GM20431 (cell line): ENCODE data around the gene LRCH4.
"Not testable (repeated sequence)": the region's sequence is repeated elsewhere in the genome, so short reads cannot be mapped to it uniquely, and the experiment has no call there.

Experiments
- in situ Hi-C: fragments of 300-500 bp; cut with MseI, MboI; formaldehyde crosslinking; loops from one replicate; pipeline ENCODE4 v1.15.0; 2020; ENCODE audit warnings: low sequenced_read_pairs; ENCODE audit not compliant: unreplicated experiment

Gene LRCH4

GRCh38 chr7:100570954-100571828 lies 14.7 kb downstream of the LRCH4 start:
- in situ Hi-C loops, result no loop called here

DNA sequence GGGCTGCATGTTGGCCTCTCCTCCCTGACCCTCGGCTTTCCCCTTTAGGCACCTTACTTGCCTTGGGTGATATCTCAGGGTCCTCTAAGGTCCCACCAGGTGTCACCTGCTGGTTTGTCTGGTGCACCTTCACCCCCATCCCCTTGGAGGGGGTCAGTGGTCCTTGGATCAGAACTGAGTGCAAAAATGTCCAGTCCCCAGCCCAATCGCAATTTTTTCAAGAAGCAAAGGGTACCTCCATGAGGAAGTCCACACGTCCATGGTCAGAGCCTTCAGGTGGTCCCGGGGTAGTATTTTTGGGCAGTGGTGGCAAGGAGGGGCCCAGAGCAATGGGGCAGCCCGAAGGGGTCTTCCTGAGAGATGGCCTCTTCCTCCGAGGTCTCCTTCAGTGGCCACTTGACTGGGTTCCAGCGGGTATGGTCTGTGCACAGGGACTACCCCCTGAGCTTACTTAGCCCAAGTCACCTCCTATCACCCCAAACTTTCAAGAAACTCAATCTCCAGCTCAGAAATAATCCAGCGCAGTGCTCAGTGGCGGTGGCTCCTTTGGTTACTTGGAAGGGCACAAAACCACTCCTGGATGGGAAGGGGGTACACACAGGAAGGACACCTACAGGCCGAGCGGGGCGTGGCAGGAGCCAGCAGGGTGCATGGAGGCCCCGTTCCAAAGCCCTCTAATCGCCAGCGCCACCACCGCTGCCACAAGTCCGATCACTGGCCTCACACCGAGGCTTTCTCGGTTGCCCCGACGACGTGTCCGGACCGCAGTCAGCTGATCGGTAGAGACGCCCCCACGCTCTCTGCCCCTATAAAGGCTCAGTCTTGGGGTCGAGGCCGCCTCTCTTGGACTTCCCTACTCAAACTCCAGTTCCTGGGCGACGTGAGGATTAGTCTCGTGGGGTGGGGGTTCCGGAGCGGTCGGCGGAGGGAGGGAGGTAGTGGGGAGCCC lies 16.8 kb downstream of the LRCH4 start:
- in situ Hi-C loops, result no loop called here

DNA sequence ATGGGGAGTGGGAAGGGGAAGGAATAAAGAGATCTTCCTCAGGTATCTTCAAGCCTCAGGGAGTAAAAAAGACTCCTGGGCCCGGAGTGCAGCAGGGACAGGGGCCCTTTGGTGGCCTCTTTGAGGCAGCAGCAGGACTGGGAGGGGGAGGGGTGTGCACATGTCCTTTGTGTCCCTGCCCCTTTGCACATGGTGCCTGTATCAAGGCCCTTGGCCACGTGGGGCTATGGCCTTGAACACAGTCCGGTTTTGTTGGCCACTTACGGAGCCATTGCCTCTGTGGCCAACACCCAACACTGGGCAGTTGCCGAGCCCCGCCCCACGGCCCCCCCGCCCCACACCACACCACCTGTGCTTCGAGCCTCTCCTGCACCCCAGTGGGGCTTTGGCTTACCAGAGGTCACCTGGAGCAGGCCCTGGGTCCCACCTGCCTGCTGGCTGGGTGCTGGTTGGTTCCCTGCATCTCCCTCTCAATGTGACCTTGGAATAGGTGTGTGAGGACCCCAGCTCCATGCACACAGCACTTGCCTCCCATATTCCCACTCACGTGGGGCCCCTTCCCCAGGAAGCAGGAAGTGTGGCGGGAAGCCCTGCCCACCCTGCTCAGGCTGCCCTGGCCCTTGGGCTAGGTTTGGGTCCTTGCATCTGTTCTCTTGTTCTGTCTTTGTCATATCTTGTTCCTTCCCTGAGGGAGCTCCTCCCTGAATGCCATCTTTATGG lies 17.6 kb downstream of the LRCH4 start:
- in situ Hi-C loops, result no loop called here

GRCh38 chr7:100567751-100568175 lies 18.2 kb downstream of the LRCH4 start:
- in situ Hi-C loops, result no loop called here

GRCh38 chr7:100567031-100567730 lies 18.7 kb downstream of the LRCH4 start:
- in situ Hi-C loops, result no loop called here

DNA sequence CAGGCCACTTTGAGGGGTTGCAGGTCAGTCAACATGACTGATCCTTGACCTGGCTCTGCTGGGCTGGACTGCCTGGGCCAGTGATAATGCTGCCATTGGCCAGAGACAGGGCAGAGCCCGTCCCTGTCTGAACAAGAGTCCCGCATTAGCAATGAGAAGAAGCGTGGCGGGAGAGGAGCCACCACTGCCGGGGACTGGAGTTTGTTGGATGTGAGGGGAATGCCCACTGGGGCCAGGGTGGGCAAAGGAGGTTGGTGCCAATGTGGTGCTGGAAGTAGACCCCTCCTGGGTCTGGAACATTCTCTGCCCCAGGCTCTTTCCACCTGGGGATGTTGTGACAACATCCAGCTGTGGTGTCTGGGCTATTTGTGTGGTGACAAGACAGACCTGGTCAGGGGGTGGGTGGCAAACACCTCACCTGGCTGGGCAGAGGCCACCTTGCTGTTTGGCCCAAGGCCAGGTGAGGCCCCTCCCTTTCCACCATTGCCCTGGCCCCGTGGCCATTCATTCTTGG lies 19.9 kb downstream of the LRCH4 start:
- in situ Hi-C loops, result no loop called here

DNA sequence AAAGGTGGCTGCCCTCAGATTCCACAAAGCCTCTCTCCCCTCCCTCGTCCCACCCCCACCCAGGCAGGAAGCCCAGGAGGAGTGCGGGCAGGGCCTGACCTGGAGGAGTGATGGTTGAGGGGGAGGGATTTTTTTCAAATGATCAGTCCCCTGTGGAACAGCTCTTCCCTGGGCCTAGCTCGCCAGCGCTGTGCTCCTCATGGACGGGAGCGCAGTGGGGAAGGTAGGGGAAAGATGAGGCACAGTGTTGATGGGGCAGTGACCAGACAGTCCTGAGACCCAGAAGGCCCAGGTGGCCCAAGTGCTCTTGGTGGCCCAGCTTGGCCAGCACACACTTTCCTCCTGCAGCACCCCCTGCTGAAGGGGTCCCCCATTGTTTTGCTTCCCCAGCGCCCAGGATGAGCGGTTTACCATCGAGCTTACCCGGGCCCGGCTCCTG lies 20.8 kb downstream of the LRCH4 start:
- in situ Hi-C loops, result no loop called here

- in situ Hi-C loops, result not testable (repeated sequence)
Observed at GRCh38 chr7:100564405-100564804, 21.5 kb downstream of the LRCH4 start.

- in situ Hi-C loops, result no loop called here
Observed at GRCh38 chr7:100563809-100564400, 22.0 kb downstream of the LRCH4 start.

DNA sequence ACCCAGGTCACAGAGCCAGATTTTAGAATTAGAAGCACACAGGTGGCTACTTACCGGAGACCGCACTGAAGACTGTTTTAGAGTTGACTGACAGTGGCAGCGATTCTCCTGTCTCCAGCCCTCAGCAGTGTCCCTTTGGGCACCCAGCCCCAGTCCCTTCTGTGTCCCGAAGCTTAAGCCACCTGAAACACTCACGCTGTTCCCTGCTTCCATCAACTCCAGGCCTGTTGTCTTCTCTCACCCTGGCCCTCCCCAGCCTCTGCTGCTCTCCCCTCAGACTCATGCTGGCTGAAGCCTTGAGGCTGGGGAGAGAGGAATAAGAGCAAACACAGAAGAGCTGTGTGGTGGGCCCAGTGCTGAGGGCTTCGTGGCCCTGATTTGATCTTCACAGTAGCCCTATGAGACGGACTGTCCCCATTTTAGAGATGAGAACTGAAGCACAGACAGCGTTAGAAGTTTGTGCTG lies 22.8 kb downstream of the LRCH4 start:
- in situ Hi-C loops, result no loop called here

DNA sequence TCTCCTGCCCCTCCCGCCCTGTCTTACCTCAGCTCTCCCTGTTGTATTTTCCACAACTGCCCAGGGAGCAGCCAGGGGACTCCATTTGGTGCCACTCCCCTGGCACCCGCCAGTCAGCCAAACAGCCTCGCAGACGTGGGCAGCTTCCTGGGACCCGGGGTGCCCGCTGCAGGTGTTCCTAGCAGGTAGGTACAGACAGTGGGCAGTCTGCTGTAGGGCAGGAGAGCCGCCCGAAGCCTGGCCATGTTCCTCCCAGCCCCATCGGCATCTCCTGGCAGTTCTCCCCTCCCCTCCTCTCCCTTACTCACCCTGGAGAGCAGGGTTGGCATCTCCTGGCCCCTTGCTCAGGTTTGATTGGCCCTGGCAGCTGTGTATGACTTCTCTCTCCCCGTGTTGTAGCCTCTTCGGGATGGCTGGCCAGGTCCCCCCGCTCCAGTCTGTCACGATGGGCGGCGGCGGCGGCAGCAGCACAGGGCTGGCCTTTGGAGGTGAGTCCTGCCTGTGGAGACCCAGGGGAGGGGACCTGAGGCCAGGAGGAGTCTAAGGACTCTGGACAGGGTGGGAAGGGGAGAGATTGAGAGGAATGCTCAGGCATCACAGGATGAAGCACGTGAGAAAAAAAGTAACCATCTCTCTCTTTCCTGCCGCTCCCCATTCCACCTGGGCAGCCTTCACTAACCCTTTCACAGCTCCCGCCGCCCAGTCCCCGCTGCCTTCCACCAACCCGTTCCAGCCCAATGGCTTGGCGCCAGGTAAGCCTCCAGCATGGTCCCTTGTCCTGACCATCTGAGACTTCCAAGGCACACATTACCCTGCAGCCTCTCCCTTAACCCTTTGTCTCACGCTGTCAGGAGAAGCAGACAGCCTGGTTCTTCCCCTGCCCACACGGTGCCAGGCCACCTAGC lies 23.5 kb downstream of the LRCH4 start:
- in situ Hi-C loops, result no loop called here

GRCh38 chr7:100561491-100562194 lies 24.3 kb downstream of the LRCH4 start:
- in situ Hi-C loops, result no loop called here

DNA sequence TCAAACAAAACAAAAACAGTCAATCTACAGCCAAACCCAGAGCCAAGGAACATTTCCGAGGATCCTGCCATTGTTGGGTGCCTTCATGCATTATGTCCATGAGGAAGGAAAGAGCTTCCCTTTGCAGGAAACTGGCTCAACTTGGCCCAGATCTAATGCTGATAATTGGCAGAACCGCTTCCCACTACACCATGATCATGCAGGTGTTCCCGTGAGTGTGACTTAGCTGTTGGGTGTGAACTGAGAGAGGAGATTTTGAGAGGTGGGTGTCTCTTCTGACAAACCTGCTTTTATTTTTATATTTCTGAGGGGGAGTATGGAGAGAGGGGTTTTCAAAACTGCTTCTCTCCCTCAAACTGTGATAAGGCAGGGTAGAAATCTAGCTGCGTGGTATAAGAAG lies 26.8 kb downstream of the LRCH4 start:
- in situ Hi-C loops, result loop anchor here (10.0 kb wide), 1 partner anchor 74 kb away; the partner anchor contains the start of gene NYAP1

GRCh38 chr7:100556541-100556940 lies 29.4 kb downstream of the LRCH4 start:
- in situ Hi-C loops, result loop anchor here (10.0 kb wide), 1 partner anchor 72 kb away; the partner anchor contains the start of gene NYAP1

GRCh38 chr7:100555701-100556100 lies 30.2 kb downstream of the LRCH4 start:
- in situ Hi-C loops, result loop anchor here (10.0 kb wide), 1 partner anchor 71 kb away; the partner anchor contains the start of gene NYAP1

DNA sequence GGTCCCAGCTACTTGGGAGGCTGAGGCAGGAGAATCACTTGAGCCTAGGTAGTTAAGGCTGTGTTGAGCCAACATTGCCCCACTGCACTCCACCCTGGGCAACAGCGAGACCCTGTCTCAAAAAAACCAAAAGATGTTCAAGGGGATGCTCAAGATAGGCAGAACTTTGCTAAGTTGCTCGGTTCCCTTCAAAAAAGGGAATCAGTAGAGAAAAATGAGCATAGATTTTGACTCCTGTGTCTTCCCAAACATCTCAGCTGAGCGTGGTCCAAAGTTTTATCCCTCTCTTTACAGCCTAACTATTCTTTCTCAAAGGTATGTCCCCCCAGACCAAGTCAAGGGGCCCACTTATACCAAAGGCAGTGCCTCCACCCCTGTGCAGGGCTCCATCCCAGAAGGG lies 32.9 kb downstream of the LRCH4 start:
- in situ Hi-C loops, result loop anchor here (10.0 kb wide), 1 partner anchor 68 kb away; the partner anchor contains the start of gene NYAP1

DNA sequence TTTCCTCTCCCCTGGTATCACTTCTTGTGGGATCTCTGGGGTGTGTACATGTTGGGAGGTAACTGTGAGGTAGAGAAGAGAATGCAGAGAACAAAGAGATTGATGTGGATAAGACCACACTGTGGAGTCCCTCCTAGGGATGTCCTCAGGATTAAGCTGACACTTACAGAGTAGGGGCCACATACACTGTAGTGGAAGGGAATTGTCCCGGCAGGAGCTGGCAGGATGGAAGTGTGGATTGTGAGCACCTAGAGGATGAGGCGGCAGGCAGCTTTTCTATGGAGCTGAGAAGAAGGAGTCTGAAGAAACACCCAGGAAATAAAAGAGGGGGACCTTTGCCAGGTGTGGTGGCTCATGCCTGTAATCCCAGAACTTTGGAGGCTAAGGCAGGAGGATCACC lies 33.4 kb downstream of the LRCH4 start:
- in situ Hi-C loops, result loop anchor here (10.0 kb wide), 1 partner anchor 68 kb away; the partner anchor contains the start of gene NYAP1
